Measurements from ENCODE around the gene GATB. TPM values are rescaled to one million over a fixed set of nuclear protein-coding genes. Genes with fewer than 3 reads are reported as not detected.
A peak's percentile ranks its signal among the peaks of the same experiment; 100 is the strongest.

GATB gene
- total RNA-seq, 1 experiment from 2014 or later = 21.2 TPM

GRCh38 chr4:151785484-151786157 lies 24.8 kb upstream of the GATB start:
- H3K14ac ChIP-seq (ENCODE audit: insufficient read depth, low read length) = peak overlapping the region; percentile 77; the same call in 1 of the 2 replicates
- Mint-ChIP-seq H3K9me3 (peaks cover 0 to 7% of the 10 kb centered on the region in 2 experiments; a peak in 2 of 5 replicates), H3K27me3 (ENCODE audit: low read depth) (no peaks in the 10 kb centered on the region), H3K36me3 (ENCODE audit: insufficient read depth in 1 of 3, low read depth in 3 of 3) (peaks cover 0 to 31% (median 7%) of the 10 kb centered on the region in 3 experiments; a peak in 5 of 7 replicates), H3K27ac (peak overlapping the region; percentile 85 to 99 (median 90)), H3K4me3 (no peak overlapping the region), H3K4me1 (peaks cover 70 to 71% of the 10 kb centered on the region in 2 experiments)
- H3K4me2 ChIP-seq (ENCODE audit: insufficient read depth, insufficient read length, low read length) = no peak overlapping the region
- H2BK15ac ChIP-seq (ENCODE audit: low read depth, low read length) = no peak overlapping the region
- H4K8ac ChIP-seq (replicated peaks; ENCODE audit: insufficient read length, low read depth, low read length) = no peak overlapping the region
- no peaks in the 10 kb centered on the region for H3K9me3 ChIP-seq (ENCODE audit: control insufficient read depth, low read depth, low read length)
- no peaks in the 10 kb centered on the region for H3K79me2 ChIP-seq (ENCODE audit: insufficient read depth, low read length)
- H2BK120ac ChIP-seq (ENCODE audit: low read depth, low read length, poor library complexity, severe bottlenecking) = no peak overlapping the region
- TF ChIP-seq, protein P1, sequence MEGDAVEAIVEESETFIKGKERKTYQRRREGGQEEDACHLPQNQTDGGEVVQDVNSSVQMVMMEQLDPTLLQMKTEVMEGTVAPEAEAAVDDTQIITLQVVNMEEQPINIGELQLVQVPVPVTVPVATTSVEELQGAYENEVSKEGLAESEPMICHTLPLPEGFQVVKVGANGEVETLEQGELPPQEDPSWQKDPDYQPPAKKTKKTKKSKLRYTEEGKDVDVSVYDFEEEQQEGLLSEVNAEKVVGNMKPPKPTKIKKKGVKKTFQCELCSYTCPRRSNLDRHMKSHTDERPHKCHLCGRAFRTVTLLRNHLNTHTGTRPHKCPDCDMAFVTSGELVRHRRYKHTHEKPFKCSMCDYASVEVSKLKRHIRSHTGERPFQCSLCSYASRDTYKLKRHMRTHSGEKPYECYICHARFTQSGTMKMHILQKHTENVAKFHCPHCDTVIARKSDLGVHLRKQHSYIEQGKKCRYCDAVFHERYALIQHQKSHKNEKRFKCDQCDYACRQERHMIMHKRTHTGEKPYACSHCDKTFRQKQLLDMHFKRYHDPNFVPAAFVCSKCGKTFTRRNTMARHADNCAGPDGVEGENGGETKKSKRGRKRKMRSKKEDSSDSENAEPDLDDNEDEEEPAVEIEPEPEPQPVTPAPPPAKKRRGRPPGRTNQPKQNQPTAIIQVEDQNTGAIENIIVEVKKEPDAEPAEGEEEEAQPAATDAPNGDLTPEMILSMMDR (conservative IDR thresholded peaks at IDR 0.05) = no peak
- H2BK20ac ChIP-seq (ENCODE audit: low read depth, low read length, poor library complexity, severe bottlenecking) = peak overlapping the region; percentile 6
- H2BK12ac ChIP-seq (ENCODE audit: insufficient read length, low read depth, low read length) = no peak overlapping the region
- no peaks in the 10 kb centered on the region for H3K23me2 ChIP-seq (ENCODE audit: insufficient read length, low read depth, low read length, poor library complexity, severe bottlenecking)
- no peak overlapping the region for H4K5ac ChIP-seq (ENCODE audit: insufficient read length, low read depth, low read length)
- no peak overlapping the region for H3K18ac ChIP-seq (ENCODE audit: insufficient read length, low read depth, low read length)
- no peak overlapping the region for H3K9ac ChIP-seq (ENCODE audit: extremely low read depth, insufficient read length, low read length)
- H3K4ac ChIP-seq (ENCODE audit: low read depth, low read length) = no peak overlapping the region
- no peak overlapping the region for H3K23ac ChIP-seq (ENCODE audit: insufficient read length, low read depth, low read length)
- H3T11ph ChIP-seq (ENCODE audit: low read length) = no peak overlapping the region
- H3K27ac ChIP-seq (ENCODE audit: insufficient read length, low read depth, low read length) = no peak overlapping the region
- no peaks in the 10 kb centered on the region for H4K20me1 ChIP-seq (ENCODE audit: control insufficient read depth, insufficient read depth, insufficient read length)
- no peak overlapping the region for H2AFZ ChIP-seq (ENCODE audit: low read length)
- H3K56ac ChIP-seq (ENCODE audit: insufficient read length, low read depth, low read length) = no peak overlapping the region
- WGBS (ENCODE audit: extremely low coverage, insufficient read length, low lambda C conversion rate) = no CpG with 5 or more reads among the region's 5 CpGs
- H3K4me1 ChIP-seq (ENCODE audit: insufficient read depth, low read length) = peaks cover 4% of the 10 kb centered on the region; the same call in 1 of the 2 replicates
- H3K79me1 ChIP-seq (ENCODE audit: insufficient read depth, low read depth, low read length, poor library complexity, severe bottlenecking) = no peaks in the 10 kb centered on the region
- no peak overlapping the region for H2BK5ac ChIP-seq (ENCODE audit: insufficient read length, low read length)
- DNase-seq = no peak
- no peak overlapping the region for H2AK5ac ChIP-seq (ENCODE audit: insufficient read length, low read length)
- H4K91ac ChIP-seq (ENCODE audit: insufficient read length, low read depth, low read length) = no peak overlapping the region
- no peaks in the 10 kb centered on the region for H3K27me3 ChIP-seq (ENCODE audit: insufficient read depth, low read length)

Data from H9 (cell line).